ENCODE results near the gene USP4.

The USP4 gene

DNA sequence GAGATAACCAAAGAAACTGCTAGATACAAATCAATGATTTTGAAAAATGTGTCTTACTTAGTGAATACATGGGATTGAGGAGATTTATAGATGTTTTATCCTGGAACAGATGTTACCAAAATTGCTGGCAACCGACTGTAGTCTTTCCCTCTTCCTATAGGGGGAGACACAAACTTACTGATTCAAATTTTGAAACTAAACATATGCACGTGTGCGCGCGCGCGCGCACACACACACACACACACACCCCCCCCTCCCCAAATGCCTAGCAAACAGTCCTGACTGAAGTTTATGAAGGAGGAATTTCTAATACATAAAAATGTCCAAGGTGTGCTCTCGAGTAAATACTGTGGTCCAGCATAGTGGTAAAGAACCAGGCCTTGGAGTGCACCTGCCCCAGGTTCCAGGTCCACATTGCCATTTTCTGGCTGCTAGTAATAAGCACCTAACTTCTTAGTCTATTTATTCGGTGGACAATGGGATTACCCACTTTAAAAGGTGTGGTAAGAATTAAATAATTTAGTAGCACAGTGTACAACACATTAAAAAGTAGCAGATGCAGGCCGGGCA lies 44.3 kb downstream of the USP4 start:
- no peak for DNase-seq

DNA sequence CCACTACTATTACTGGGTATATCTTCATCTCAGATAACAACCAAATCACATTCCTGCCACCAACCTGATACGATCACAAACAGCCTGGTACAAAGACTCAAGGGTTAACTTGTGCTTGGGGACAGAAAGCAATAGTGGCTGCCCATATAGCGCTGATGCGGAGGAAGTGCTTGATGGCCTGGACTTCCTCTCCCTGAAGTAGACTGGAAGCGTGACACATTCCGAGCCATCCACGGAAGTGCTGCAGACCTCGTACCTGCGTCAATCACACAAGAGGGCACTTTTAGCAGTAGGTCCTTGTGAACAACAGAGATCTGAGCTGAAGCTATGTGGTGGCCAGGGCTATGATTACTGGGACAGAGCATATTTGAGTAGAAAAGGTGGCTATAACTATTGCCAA lies 45.5 kb downstream of the USP4 start:
- DNase-seq = no peak

- DNase-seq = no peak
These were observed 55.9 kb downstream of the USP4 start for GRCh38 chr3:49283997-49284396.

GRCh38 chr3:49279376-49279775 lies 60.5 kb downstream of the USP4 start:
- DNase-seq = no peak

DNA sequence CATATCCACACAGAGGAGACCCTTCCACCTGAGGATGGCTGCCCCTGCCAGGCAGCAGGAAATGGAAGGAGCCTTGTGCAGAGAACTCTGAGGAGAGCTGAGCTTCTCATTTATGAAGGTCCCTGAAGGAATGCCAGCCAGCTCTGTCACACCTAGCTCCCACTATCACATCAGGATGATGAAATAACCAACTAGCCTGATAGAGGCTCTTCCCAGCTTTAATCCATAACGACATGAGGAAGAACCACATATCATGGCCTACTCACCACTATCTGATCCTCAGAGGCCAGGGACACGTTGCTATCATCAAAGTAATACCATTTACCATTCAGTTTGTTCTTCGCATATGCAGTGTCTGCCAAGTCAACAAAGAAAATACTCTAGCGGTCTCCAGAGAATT lies 61.3 kb downstream of the USP4 start:
- DNase-seq = no peak

DNA sequence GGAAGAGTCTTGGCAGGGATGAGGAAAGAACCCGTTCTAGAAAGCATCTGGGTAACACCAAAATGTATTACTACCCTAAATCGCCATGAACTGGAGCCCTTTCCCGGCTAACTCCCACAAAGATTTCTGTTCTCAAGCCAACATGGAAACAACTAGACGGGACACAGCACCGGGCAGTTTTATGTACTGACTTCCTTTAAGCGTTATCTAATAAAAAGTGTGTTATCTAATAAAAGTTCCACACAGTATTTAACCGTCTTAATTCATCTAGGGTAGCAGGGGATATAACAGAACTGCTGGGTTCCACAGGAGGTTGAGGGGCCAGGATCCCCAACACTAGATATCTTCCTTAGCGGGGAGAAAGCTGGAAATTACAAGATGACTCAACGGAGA lies 62.5 kb downstream of the USP4 start:
- no peak for DNase-seq

DNA sequence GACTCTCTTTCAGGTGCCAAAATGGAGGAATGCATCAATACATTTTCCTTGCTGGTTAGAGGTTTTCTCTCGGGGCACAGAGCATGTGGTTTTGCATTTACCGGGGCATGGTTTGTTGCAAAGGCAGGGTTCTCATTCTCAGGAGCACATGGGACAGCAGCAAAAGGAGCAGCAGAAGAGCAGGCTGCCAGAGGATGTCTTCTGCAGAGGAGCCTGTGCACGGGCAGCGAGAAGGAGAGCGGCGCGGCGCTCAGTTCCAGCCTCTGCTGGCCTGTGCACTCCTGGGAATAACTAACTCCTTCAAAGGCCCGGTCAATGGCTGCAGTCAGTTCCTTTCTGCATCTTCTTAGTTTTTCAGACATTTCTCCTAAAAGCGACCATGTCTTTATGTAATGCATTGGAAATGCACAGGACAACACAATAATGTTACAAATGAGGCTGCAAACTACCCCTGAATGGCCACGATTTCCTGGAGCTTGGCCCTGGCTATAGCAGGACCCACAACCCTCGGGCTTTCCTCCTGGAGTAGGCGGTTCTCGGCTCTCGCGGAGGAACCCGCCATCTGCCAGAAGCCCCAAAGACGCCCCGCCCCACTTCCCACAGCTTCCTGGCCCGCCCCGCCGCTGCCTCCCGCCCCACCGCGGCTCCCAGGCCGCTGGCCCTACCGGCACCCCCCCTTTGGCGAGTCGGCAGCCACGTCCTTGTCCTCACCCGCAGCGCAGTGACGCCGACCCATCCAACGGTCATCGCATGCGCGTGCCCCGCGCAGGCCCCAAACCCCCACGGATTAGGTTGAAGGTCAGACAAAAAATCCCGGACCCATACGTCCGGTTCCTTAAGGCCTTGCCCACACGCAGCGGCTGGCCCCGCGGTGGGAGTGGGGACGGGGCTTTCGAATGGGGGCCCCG lies 63.1 kb downstream of the USP4 start, which contains the start of gene C3orf62:
C3orf62 (minus strand) TSS at position 758 of the 908 bp plus-strand sequence; CDS start at position 398, 360 bp downstream.
- peak; percentile 25 for DNase-seq

- no peak for DNase-seq
These were observed 65.9 kb downstream of the USP4 start for GRCh38 chr3:49273825-49274532.

DNA sequence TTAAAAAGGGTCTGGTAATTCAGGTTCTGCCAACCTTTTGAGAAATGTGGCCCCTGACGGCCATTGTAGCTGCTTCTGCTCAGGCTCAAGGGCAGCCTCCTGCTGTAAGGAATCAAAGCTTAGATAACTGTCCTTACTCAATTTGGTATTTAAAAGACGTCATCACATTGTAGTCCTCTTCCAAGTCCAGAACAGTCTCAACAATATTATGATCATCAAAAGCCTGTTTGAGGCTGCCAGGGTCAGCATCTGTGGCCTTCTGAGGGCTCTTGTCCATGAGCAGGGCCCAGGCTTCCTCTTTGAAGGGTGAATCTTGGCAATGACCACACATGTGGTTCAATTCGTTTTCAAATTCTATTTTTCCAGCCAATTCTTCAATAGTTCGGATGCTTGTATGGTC lies 68.8 kb downstream of the USP4 start:
- DNase-seq = no peak

DNA sequence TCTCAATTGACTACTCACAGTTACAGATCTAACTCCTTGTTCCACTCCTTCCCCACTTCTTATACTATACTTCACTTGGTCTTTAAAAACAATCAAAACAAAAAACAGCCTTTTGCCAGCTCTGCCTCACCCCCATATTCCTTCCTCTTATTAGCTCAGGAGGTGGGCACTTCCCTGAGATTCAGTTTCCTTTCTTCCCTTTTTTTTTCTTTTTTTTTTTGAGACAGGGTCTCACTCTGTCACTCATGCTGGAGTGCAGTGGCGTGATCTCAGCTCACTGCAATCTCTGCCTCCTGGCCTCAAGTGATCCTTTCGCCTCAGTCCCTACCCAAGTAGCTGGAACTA lies 69.7 kb downstream of the USP4 start:
- DNase-seq = no peak

DNA sequence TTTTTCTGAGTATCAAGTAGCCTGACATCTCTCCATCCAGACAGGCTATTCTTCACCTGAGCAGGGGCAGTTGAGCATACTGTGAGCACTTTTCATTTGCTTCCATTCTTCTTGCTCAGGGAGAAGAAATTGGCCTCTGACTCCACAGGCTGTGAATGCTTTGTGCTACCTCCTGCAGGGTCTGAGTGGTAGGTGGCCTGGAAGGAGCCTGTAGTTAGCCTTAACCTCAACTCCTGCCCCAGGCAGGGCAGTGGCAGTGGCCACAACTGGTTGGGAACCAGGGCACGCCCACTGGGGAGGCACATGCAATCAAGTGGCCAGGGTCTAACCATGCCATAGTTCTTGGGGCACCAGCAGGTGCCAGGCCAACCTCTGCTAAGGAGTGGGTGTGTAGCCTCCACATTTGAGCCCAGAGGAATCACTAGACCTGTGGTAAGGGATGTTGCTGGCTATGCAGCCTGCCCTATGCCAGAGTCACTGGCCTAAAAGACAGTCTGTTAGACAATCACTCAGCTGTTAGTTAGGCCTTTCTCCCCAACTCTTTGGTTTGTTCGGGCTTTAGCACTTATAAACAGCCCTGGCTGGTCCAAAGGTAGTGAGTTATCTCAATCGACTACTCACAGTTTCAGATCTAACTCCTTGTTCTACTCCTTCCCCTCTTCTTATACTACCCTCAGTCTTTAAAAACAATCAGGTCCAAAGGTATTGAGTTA lies 70.3 kb downstream of the USP4 start:
- DNase-seq = no peak

DNA sequence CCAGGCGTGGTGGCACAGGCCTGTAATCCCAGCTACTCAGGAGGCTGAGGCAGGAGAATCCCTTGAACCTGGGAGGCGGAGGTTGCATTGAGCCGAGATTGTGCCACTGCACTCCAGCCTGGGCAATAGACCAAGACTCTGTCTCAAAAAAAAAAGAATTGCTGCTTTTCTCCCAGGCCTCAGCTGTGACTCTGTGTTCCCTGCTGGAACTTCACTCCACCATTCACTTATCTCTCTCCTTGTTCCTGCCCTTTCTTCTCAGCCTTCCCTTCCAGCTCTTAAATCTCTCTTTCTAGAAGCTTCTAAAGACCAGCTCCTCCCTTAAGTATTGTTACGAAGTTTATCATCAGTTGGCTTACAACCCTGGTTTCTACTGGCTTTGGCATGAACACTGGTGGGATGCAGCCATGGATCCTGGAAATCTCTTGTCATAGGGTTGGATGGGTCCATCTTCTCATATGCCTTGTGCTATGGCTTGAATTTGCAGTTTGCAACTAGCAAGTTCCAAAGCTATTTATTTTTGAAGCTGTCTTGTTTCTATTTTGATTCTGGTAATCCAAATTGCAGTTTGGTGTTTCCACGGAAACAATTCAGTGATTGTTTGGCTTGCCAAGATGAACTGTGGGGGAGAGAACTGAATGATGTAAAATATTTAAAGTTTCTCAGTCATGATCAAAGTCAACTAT lies 73.3 kb downstream of the USP4 start:
- no peak for DNase-seq

DNA sequence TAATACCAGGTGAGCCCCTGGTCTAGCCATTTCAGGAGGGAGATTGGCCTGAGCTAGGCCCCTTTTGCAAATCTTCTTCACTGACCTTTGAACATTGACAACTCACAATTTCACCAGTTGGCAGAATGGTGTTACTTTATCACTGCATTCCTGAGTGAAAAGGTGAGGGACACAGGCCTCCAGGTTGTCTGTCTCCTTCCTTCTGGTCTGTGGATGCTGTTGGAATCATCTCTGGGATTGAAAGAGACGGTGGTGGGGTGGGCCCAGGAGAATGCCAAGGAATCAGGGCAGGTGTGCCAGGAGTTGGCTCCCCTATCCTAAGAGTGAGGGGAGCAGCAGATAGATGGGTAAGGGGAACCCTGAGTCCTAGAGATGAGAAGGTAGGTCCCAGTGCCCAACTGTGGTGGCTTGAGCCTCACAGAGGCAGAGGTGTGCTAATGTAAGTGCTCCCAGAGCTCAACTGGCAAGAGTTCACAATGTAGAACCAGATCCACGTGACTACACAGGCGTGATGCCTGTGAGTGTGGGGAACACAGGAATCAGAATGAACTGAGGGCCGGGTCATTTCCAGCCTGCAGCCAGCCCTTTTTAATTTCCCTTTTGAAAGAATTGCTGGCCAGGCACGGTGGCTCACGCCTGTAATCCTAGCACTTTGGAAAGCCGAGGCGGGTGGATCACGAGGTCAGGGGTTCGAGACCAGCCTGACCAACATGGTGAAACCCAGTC lies 74.0 kb downstream of the USP4 start:
- DNase-seq = no peak

- no peak for DNase-seq
These were observed 76.5 kb downstream of the USP4 start for GRCh38 chr3:49263159-49263889.

- no peak for DNase-seq
These were observed 79.0 kb downstream of the USP4 start for GRCh38 chr3:49260806-49261324.

- DNase-seq = no peak
These were observed 82.7 kb downstream of the USP4 start for GRCh38 chr3:49257187-49257586.

GRCh38 chr3:49255718-49256511 lies 83.9 kb downstream of the USP4 start:
- no peak for DNase-seq

DNA sequence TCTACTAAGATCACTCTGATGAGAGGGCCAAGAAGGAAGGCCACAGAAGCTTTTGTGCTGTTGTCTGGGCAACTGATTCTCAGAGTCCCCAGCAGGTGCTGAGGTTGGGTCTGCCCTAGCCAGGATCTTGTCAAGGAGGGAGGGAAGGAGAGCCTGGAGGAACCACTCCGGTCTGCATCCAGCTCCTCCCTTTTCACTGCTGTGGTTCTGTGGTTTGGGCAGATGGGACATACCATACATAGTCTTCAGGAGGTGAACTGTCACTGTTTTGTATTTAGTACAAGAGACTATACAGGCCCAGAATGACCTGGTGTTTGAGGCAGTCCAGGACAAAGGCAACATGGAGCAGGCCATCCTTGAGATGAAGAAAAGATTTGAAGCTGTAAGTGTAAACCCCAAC lies 84.7 kb downstream of the USP4 start:
- no peak for DNase-seq

DNA sequence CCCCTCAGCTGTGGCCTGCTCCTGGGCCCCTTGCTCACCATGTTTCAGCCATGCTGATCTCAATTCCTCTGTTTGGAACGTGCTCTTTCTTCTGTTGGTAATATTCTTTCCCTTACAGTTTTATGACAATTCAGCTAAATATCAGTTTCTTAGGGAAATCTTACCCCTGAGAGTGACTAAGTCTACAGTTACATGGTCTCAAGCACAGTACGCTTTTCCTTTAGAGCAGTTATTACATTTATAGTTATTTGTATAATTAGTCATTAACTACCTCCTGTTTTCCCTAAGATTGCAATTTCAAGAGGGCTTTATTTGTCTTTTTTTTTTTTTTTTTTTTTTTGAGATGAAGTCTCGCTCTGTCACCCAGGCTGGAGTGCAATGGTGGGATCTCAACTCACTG lies 86.3 kb downstream of the USP4 start:
- DNase-seq = no peak

DNA sequence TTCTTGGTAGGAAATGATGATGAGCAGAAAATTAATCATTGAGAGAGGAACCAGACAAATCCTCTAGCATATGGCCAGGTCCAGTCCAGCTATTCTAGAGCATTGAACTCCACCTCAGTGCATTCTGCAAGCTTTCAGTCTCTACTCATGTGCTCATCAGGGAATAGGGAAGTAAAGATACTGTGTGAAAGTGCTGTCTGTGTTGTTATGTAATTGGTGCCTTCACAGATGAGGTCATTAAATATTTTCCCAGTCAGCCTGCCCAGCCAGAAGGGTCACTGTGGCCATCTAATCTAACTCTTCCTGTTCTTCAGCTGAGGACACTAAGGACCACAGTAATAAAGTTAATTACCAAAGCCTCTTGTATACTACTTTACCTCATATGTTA lies 91.0 kb downstream of the USP4 start:
- DNase-seq = no peak

Data from DMS153 (cell line).